GM06990 (cell line): ENCODE data around the gene MAPK14.

Experiments used
- DNase-seq: peaks from one replicate; pipeline ENCODE4 v3.0.0-alpha.2; 2011; ENCODE audit not compliant: insufficient read length; ENCODE audit errors: extremely low read depth
- H3K27me3 ChIP-seq: replicated peaks from 2 replicates; pipeline ENCODE4 v1.6.0; 2011; ENCODE audit warnings: low read length; ENCODE audit not compliant: control insufficient read depth, insufficient read depth
- H3K36me3 ChIP-seq: 2 replicates; pipeline ENCODE4 v1.5.1; 2011; ENCODE audit warnings: low read length; ENCODE audit not compliant: control insufficient read depth, insufficient read depth
- H3K4me3 ChIP-seq: replicated peaks from 2 replicates; pipeline ENCODE4 v1.5.1; 2011; ENCODE audit warnings: low read depth, mild to moderate bottlenecking, control low read depth, low read length
- TF ChIP-seq, protein P1 (sequence below): IDR thresholded peaks from 2 replicates; pipeline ENCODE4 v1.5.1; 2011; ENCODE audit warnings: low read length, control low read depth, mild to moderate bottlenecking, inconsistent platforms; ENCODE audit not compliant: insufficient read depth, poor library complexity, severe bottlenecking

The MAPK14 gene

DNA sequence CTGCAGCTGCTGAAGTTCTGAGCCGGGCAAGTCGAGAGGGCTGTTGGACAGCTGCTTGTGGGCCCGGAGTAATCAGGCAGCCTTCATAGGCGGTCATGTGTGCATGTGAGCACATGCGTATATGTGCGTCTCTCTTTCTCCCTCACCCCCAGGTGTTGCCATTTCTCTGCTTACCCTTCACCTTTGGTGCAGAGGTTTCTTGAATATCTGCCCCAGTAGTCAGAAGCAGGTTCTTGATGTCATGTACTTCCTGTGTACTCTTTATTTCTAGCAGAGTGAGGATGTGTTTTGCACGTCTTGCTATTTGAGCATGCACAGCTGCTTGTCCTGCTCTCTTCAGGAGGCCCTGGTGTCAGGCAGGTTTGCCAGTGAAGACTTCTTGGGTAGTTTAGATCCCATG is 81.5 kb downstream of the MAPK14 start:
- no peak overlapping the region for H3K4me3 ChIP-seq
- peaks cover 8% of the 10 kb centered on the region for H3K36me3 ChIP-seq
- H3K27me3 ChIP-seq = no peaks in the 10 kb centered on the region
- no peak for DNase-seq
- TF ChIP-seq, protein P1, sequence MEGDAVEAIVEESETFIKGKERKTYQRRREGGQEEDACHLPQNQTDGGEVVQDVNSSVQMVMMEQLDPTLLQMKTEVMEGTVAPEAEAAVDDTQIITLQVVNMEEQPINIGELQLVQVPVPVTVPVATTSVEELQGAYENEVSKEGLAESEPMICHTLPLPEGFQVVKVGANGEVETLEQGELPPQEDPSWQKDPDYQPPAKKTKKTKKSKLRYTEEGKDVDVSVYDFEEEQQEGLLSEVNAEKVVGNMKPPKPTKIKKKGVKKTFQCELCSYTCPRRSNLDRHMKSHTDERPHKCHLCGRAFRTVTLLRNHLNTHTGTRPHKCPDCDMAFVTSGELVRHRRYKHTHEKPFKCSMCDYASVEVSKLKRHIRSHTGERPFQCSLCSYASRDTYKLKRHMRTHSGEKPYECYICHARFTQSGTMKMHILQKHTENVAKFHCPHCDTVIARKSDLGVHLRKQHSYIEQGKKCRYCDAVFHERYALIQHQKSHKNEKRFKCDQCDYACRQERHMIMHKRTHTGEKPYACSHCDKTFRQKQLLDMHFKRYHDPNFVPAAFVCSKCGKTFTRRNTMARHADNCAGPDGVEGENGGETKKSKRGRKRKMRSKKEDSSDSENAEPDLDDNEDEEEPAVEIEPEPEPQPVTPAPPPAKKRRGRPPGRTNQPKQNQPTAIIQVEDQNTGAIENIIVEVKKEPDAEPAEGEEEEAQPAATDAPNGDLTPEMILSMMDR = no peak

DNA sequence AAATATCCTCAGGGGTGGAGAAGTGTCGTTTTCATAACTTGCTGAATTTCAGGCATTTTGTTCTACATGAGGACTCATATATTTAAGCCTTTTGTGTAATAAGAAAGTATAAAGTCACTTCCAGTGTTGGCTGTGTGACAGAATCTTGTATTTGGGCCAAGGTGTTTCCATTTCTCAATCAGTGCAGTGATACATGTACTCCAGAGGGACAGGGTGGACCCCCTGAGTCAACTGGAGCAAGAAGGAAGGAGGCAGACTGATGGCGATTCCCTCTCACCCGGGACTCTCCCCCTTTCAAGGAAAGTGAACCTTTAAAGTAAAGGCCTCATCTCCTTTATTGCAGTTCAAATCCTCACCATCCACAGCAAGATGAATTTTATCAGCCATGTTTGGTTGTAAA is 82.4 kb downstream of the MAPK14 start:
- Histone ChIP-seq H3K36me3 (peaks cover 8% of the 10 kb centered on the region), H3K27me3 (no peaks in the 10 kb centered on the region), H3K4me3 (no peak overlapping the region)
- TF ChIP-seq, protein P1 = no peak
- no peak for DNase-seq

DNA sequence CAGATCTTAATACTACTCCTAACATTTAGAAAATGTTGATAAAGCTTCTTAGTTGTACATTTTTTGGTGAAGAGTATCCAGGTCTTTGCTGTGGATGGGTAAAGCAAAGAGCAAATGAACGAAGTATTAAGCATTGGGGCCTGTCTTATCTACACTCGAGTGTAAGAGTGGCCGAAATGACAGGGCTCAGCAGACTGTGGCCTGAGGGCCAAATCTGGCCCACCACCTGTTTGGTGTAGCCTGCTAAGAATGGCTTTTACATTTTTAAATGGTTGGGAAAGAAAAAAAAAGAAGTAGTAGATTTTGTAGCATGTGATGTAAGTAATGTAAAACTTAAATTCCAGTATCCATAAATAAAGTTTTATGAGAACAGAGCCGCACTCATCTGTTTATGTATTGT is 83.3 kb downstream of the MAPK14 start:
- Histone ChIP-seq H3K36me3 (peaks cover 8% of the 10 kb centered on the region), H3K27me3 (no peaks in the 10 kb centered on the region), H3K4me3 (no peak overlapping the region)
- TF ChIP-seq, protein P1 = no peak
- no peak for DNase-seq

DNA sequence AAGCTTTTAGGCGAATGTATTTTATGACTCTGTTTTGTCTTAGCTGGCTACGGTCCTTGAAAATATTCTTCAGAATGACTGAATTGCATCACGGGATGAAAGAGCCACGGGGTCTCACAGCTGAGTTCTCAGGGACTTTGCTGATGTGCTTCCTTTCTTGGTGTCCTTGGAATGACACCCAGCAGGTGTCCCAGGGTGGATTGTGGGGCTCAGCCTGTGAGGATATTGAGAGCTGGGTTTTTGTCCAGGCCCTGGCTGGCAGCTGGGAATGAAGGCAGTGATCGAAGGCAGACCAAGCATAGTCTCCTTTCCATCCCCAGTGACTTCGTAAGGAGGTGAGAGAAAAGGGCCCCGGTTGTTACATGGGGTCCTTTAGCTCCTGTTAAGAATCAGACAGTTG is 83.9 kb downstream of the MAPK14 start:
- H3K4me3 ChIP-seq = no peak overlapping the region
- H3K36me3 ChIP-seq = peaks cover 8% of the 10 kb centered on the region
- TF ChIP-seq, protein P1 = no peak
- H3K27me3 ChIP-seq = no peaks in the 10 kb centered on the region
- no peak for DNase-seq

DNA sequence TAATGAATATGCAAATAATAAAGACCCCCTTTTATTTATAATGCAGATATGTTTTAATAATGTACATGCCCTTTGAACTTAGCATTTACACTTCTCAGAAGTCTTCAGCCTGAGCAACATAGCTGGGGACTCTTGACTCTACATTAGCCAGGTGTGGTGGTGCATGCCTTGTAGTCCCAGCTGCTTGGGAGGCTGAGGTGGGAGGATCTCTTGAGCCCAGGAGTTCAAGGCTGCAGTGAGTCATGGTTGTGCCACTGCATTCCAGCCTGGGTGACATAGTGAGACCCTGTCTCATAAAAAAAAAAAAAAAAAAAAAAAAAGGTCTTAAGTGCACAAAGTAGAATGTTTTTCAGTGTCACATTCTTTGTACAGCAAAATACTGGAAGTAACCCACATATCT is 85.4 kb downstream of the MAPK14 start:
- TF ChIP-seq, protein P1 = no peak
- no peak for DNase-seq
- H3K4me3 ChIP-seq = no peak overlapping the region
- no peaks in the 10 kb centered on the region for H3K27me3 ChIP-seq
- peaks cover 8% of the 10 kb centered on the region for H3K36me3 ChIP-seq

DNA sequence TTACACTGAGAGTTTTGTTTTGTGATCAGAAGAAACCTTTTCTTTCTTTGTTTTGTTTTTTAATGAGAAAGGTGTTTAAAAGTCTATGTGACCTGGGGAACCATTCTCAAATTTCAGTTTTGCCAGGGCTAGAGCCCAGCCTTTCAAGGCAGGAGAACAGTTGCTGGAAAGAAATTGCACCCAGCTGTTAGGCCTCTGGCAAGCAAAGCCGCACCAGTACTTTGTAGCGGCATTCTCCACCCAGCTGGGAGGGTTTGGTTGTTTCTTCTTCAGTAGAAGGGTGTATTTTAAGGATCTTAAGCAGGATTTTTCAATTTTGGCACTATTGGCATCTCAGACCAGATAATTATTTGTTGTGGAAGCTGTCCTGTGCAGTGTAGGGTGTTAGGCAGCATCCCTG is 86.1 kb downstream of the MAPK14 start:
- TF ChIP-seq, protein P1 = no peak

More for the DNA sequence above, 86.1 kb downstream of the MAPK14 start:
- Histone ChIP-seq H3K36me3 (peaks cover 3% of the 10 kb centered on the region), H3K27me3 (no peaks in the 10 kb centered on the region), H3K4me3 (no peak overlapping the region)
- DNase-seq = no peak
